K562 (cell line): Measurements from ENCODE around the gene POLR3GL. TPM values are rescaled to one million over a fixed set of nuclear protein-coding genes. Genes with fewer than 3 reads are reported as not detected.
A peak's percentile ranks its signal among the peaks of the same experiment; 100 is the strongest.

Experiments
- ATAC-seq: fragments of 200-7000 bp; cut with Tn5 transposase; 3 replicates; pipeline ENCODE4 v1.9.1; 2020; ENCODE audit warnings: moderate library complexity
- BruUV-seq: library from RNA; stranded (reverse); fragments of 400-500 nt; replicated peaks from 2 replicates; lab custom pipeline; 2021; lab: Mats Ljungman, UMichigan
- CTCF ChIA-PET: fragments of 300-600 bp; formaldehyde crosslinking; extraction: SDS; loops from one replicate; lab custom pipeline; 2021; ENCODE audit warnings: low intra/inter-chr PET ratio; lab: Yijun Ruan, JAX
- POLR2A ChIA-PET: fragments of 300-600, 350-650 bp; sonication (Branson Sonifier 250); formaldehyde crosslinking; extraction: SDS; loops from one replicate; lab custom pipeline; 2021; ENCODE audit warnings: antibody characterized with exemption, inconsistent platforms; lab: Yijun Ruan, JAX
- DNase-seq, 4 experiments: peaks; one replicate each; pipeline versions ENCODE4 v3.0.0 to v3.0.0-alpha.2; 2011 to 2018; ENCODE audit warnings: low spot score in 3 of 4, mixed read lengths in 3 of 4; ENCODE audit errors: extremely low read depth in 1 of 4
- FAIRE-seq: peaks from 2 replicates; lab custom pipeline; 2011; peaks lifted over from hg19 to GRCh38; lab: Jason Lieb, UNC
- H2AFZ ChIP-seq: 2 replicates; pipeline ENCODE4 v1.6.0; 2011; ENCODE audit warnings: low read depth, low read length, control low read depth, inconsistent platforms
- H3K27ac ChIP-seq: fragments of 200-600 bp; 3 replicates; pipeline ENCODE4 v1.8.0; 2011; ENCODE audit warnings: low read depth, mild to moderate bottlenecking, control low read depth, inconsistent platforms, low read length, moderate library complexity, mixed read lengths; ENCODE audit errors: extremely low read depth
- H3K27me3 ChIP-seq, 2 experiments: fragments of 300-600 bp in 1 of 2; 2 replicates in 1 of 2; 3 replicates in 1 of 2; pipeline versions ENCODE4 v1.6.0 to v1.8.0; 2011; ENCODE audit warnings: inconsistent platforms in 2 of 2, low read length in 2 of 2, mild to moderate bottlenecking in 1 of 2, mixed read lengths in 1 of 2, moderate library complexity in 1 of 2; ENCODE audit not compliant: control insufficient read depth in 2 of 2, insufficient read depth in 2 of 2
- H3K36me3 ChIP-seq: fragments of 300-600 bp; 3 replicates; pipeline ENCODE4 v1.8.0; 2011; ENCODE audit warnings: mild to moderate bottlenecking, low read length, inconsistent platforms; ENCODE audit not compliant: control insufficient read depth, insufficient read depth
- H3K4me1 ChIP-seq, 2 experiments: fragments of 200-600 bp in 1 of 2; replicated peaks in 1 of 2; 2 replicates in 1 of 2; 3 replicates in 1 of 2; pipeline versions ENCODE4 v1.5.1 to v1.8.0; 2011; ENCODE audit warnings: inconsistent platforms in 2 of 2, low read length in 2 of 2, mild to moderate bottlenecking in 1 of 2, mixed read lengths in 1 of 2, moderate library complexity in 1 of 2; ENCODE audit not compliant: control insufficient read depth in 2 of 2, insufficient read depth in 2 of 2
- H3K4me2 ChIP-seq: 2 replicates; pipeline ENCODE4 v1.6.1; 2011; ENCODE audit warnings: low read length, control low read depth, inconsistent platforms, mixed read lengths; ENCODE audit not compliant: insufficient read depth
- H3K4me3 ChIP-seq: fragments of 200-600 bp; sonication (generic), shearing (Covaris generic); 2 replicates; pipeline ENCODE4 v1.5.1; 2016; ENCODE audit warnings: control low read depth, inconsistent platforms
- H3K79me2 ChIP-seq: fragments of 200-600 bp; 3 replicates; pipeline ENCODE4 v1.8.0; 2011; ENCODE audit warnings: low read length, inconsistent platforms; ENCODE audit not compliant: control insufficient read depth, insufficient read depth
- H3K9ac ChIP-seq, 2 experiments: 2 replicates each; pipeline versions ENCODE4 v1.6.0 to v1.6.1; 2011; ENCODE audit warnings: low read depth in 2 of 2, low read length in 2 of 2, control low read depth in 1 of 2, inconsistent platforms in 1 of 2, mild to moderate bottlenecking in 1 of 2, mixed read lengths in 1 of 2; ENCODE audit not compliant: insufficient read depth in 1 of 2
- H3K9me1 ChIP-seq: one replicate; pipeline ENCODE4 v1.6.0; 2011; ENCODE audit warnings: inconsistent platforms, mild to moderate bottlenecking, low read length, moderate library complexity; ENCODE audit not compliant: control insufficient read depth, insufficient read depth
- H3K9me3 ChIP-seq: replicated peaks from 2 replicates; pipeline ENCODE4 v1.5.1; 2011; ENCODE audit warnings: low read depth, low read length, inconsistent platforms; ENCODE audit not compliant: control insufficient read depth, insufficient read depth
- H4K20me1 ChIP-seq: replicated peaks from 2 replicates; pipeline ENCODE4 v1.6.1; 2011; ENCODE audit warnings: low read length, inconsistent platforms, mixed read lengths; ENCODE audit not compliant: control insufficient read depth, insufficient read depth
- GMEB1 ChIP-seq: fragments of 250-450 bp; sonication (Bioruptor Pico); IDR thresholded peaks from 2 replicates; pipeline ENCODE4 v1.4.0; 2020; ENCODE audit warnings: mild to moderate bottlenecking
- KDM4B ChIP-seq, 2 experiments: fragments of 450-650 bp in 1 of 2; sonication (generic) in 1 of 2; IDR thresholded peaks; 2 replicates each; pipeline ENCODE4 v1.6.1; 2016 to 2017; ENCODE audit warnings: borderline replicate concordance in 2 of 2, antibody characterized with exemption in 1 of 2, low read depth in 1 of 2, mild to moderate bottlenecking in 1 of 2
- SPI1 ChIP-seq: IDR thresholded peaks from 2 replicates; pipeline ENCODE4 v1.6.1; 2011; ENCODE audit warnings: low read depth, low read length, control low read depth, borderline replicate concordance
- TAL1 ChIP-seq: fragments of 450-650 bp; IDR thresholded peaks from 2 replicates; pipeline ENCODE4 v1.6.1; 2016; ENCODE audit warnings: mild to moderate bottlenecking
- ZNF75A ChIP-seq: fragments of 450-650 bp; formaldehyde crosslinking; IDR thresholded peaks from 2 replicates; pipeline ENCODE4 v1.4.0; 2020; ENCODE audit warnings: mild to moderate bottlenecking
- WGBS: fragments of 100-300 bp; shearing (Covaris generic); methylation state at CpG from one replicate; pipeline ENCODE4 v1.1.6; 2016; ENCODE audit warnings: low coverage, mixed read lengths; ENCODE audit not compliant: insufficient coverage; ENCODE audit errors: missing lambda C conversion rate; 5-methylcytosine and 5-hydroxymethylcytosine counted together
- in situ Hi-C: fragments of 300-500 bp; cut with MboI; formaldehyde crosslinking; loops from 4 replicates; pipeline ENCODE4 v1.15.0; 2018; ENCODE audit warnings: inconsistent platforms, mixed read lengths
- intact Hi-C: fragments of 100-400 bp; cut with micrococcal nuclease; formaldehyde crosslinking; loops from 2 replicates; pipeline ENCODE4 v1.14.2; 2022
- polyA plus RNA-seq, 8 experiments: library from polyadenylated mRNA; depleted of rRNA in 4 of 8; stranded (reverse) in 5 of 8; unstranded in 3 of 8; fragments of >200 nt; fragmentation: Nextera tagmentation in 2 of 8; fragmentation: Illumina TruSeq in 1 of 8; extraction: Ambion mirVana in 2 of 8; extraction: Trizol in 1 of 8; gene quantifications; 2 replicates each; pipeline versions ENCODE4 v1.2.1 to v1.2.3, GENCODE V29; 2011 to 2014; ENCODE audit warnings: inconsistent platforms in 1 of 8, missing spikeins in 1 of 8
- total RNA-seq, 7 experiments: library from RNA; depleted of rRNA in 6 of 7; stranded (reverse); fragments of >200 nt in 6 of 7; fragmentation: Illumina TruSeq in 2 of 7; extraction: Trizol in 2 of 7; gene quantifications; 2 replicates each; pipeline versions ENCODE4 v1.2.1 to v1.2.3, GENCODE V29; 2011 to 2021; ENCODE audit warnings: low replicate concordance in 1 of 7

POLR3GL gene
- total and polyA plus RNA-seq, 9 of the 15 experiments (the other 6 are each of a cell fraction or from before 2014, with no cell fraction given): 14.6 to 48.4 (median 38.2) TPM

- Histone ChIP-seq H3K27ac (no peak overlapping the region; the same call in 1 of the 3 replicates), H3K79me2 (peaks cover 8% of the 10 kb centered on the region), H3K9me1 (no peaks in the 10 kb centered on the region), H2AFZ (peak overlapping the region; percentile 98), H3K4me3 (peak overlapping the region; percentile 63), H3K4me2 (peak overlapping the region; percentile 93), H3K27me3 (no peaks in the 10 kb centered on the region), H3K4me1 (peaks cover 7 to 23% of the 10 kb centered on the region in 2 experiments; a peak in 4 of 5 replicates), H4K20me1 (no peaks in the 10 kb centered on the region), H3K9me3 (no peaks in the 10 kb centered on the region), H3K9ac (peak overlapping the region; percentile 85 to 90), H3K36me3 (peaks cover 16% of the 10 kb centered on the region; the same call in 1 of the 3 replicates)
- POLR2A ChIA-PET: interaction anchor here (1.2 to 2.3 kb wide), 2 partner anchors 9 to 59 kb away, joined by 3 to 18 read pairs; partner anchors contain the start of genes PIAS3 and RBM8A
- CTCF ChIA-PET: no interaction called here
- in situ Hi-C loops: no loop called here
- BruUV-seq: no TSS peak
- DNase-seq: peak in 1 of 4 experiments; percentile 11
- ATAC-seq: no peak
- TF ChIP-seq TAL1 (no peak), GMEB1 (CRISPR knock-in tag) (no peak), ZNF75A (CRISPR knock-in tag) (no peak), SPI1 (peak; percentile 13; the same call in 1 of the 2 replicates), KDM4B (IDR thresholded peaks at IDR 0.05; ENCODE audit: borderline replicate concordance in 2 of 2, low read depth in 1 of 2) (no peak)
- FAIRE-seq: no peak
- intact Hi-C loops: no loop called here
- 64% methylated on average over 5 of the region's 5 CpGs for WGBS
Observed at GRCh38 chr1:145917595-145917994, 46.9 kb upstream of the POLR3GL start.
